K562 (cell line): ENCODE data around the gene CD99L2.

Source experiments
- ATF3 ChIP-seq, 2 experiments: fragments of 450-650 bp in 1 of 2; sonication (generic) in 1 of 2; formaldehyde crosslinking in 1 of 2; IDR thresholded peaks in 1 of 2; conservative IDR thresholded peaks in 1 of 2; 2 replicates each; pipeline versions ENCODE4 v1.6.1 to v1.8.1; 2016 to 2023; ENCODE audit warnings: mild to moderate bottlenecking in 2 of 2, moderate library complexity in 2 of 2, inconsistent platforms in 1 of 2, missing genetic modification reagents in 1 of 2
- CTCF ChIP-seq, 3 experiments: IDR thresholded peaks in 2 of 3; conservative IDR thresholded peaks in 1 of 3; 2 replicates each; pipeline ENCODE4 v1.5.1; 2011 to 2012; ENCODE audit warnings: low read length in 3 of 3, mild to moderate bottlenecking in 3 of 3, control low read depth in 2 of 3, improper control_type of control experiment in 1 of 3, inconsistent platforms in 1 of 3, low read depth in 1 of 3, mixed read lengths in 1 of 3, moderate library complexity in 1 of 3; ENCODE audit not compliant: insufficient read depth in 2 of 3
- HINFP ChIP-seq: fragments of 450-650 bp; conservative IDR thresholded peaks from 2 replicates; pipeline ENCODE4 v1.6.1; 2016; ENCODE audit warnings: missing genetic modification characterization, low read depth, mild to moderate bottlenecking, control low read depth, missing compliant biosample characterization
- NFE2L1 ChIP-seq: fragments of 450-650 bp; IDR thresholded peaks from 2 replicates; pipeline ENCODE4 v1.6.1; 2016; ENCODE audit warnings: missing genetic modification characterization, low read depth, mild to moderate bottlenecking, missing compliant biosample characterization, moderate library complexity, borderline replicate concordance
- ZKSCAN3 ChIP-seq: fragments of 250-450 bp; sonication (Bioruptor Pico); IDR thresholded peaks from 2 replicates; pipeline ENCODE4 v1.4.0; 2020
- ZNF121 ChIP-seq: sonication (generic); formaldehyde crosslinking; conservative IDR thresholded peaks from 2 replicates; pipeline ENCODE4 v1.8.0; 2022; ENCODE audit warnings: missing genetic modification reagents
- ZNF512 ChIP-seq: IDR thresholded peaks from 2 replicates; pipeline ENCODE4 v1.6.1; 2016; ENCODE audit warnings: missing genetic modification characterization, missing compliant biosample characterization
- ZNF57 ChIP-seq: fragments of 450-650 bp; formaldehyde crosslinking; IDR thresholded peaks from 2 replicates; pipeline ENCODE4 v1.4.0; 2020; ENCODE audit warnings: mild to moderate bottlenecking, moderate library complexity
- ZNF696 ChIP-seq: fragments of 250-450 bp; sonication (Bioruptor Pico); conservative IDR thresholded peaks from 2 replicates; pipeline ENCODE4 v1.4.0; 2020; ENCODE audit warnings: mild to moderate bottlenecking, moderate library complexity
- TF ChIP-seq, protein P1 (sequence below): sonication (generic); formaldehyde crosslinking; IDR thresholded peaks from 2 replicates; pipeline ENCODE4 v1.9.0; 2022; ENCODE audit warnings: mild to moderate bottlenecking, missing genetic modification reagents
- TF ChIP-seq, protein P2 (sequence below): sonication (generic); formaldehyde crosslinking; IDR thresholded peaks from 2 replicates; pipeline ENCODE4 v1.8.1; 2023; ENCODE audit warnings: mild to moderate bottlenecking, missing genetic modification reagents

GRCh38 chrX:150765237-150765636 lies 133.2 kb downstream of the CD99L2 start:
- TF ChIP-seq CTCF (IDR thresholded peaks at IDR 0.05 in 2 of 3, conservative IDR thresholded peaks at IDR 0.05 in 1 of 3; ENCODE audit: insufficient read depth in 2 of 3, low read depth in 1 of 3, low read length in 3 of 3) (no peak), ATF3 (IDR thresholded peaks at IDR 0.05) (no peak), ATF3 (CRISPR knock-in tag; conservative IDR thresholded peaks at IDR 0.05) (no peak), ZKSCAN3 (CRISPR knock-in tag) (no peak), ZNF512 (no peak), HINFP (tag) (no peak), NFE2L1 (tag) (no peak), ZNF696 (no peak), ZNF121 (CRISPR knock-in tag) (no peak), ZNF57 (CRISPR knock-in tag) (no peak)
- TF ChIP-seq, protein P1, sequence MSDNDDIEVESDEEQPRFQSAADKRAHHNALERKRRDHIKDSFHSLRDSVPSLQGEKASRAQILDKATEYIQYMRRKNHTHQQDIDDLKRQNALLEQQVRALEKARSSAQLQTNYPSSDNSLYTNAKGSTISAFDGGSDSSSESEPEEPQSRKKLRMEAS (CRISPR knock-in tag) = no peak
- TF ChIP-seq, protein P2, sequence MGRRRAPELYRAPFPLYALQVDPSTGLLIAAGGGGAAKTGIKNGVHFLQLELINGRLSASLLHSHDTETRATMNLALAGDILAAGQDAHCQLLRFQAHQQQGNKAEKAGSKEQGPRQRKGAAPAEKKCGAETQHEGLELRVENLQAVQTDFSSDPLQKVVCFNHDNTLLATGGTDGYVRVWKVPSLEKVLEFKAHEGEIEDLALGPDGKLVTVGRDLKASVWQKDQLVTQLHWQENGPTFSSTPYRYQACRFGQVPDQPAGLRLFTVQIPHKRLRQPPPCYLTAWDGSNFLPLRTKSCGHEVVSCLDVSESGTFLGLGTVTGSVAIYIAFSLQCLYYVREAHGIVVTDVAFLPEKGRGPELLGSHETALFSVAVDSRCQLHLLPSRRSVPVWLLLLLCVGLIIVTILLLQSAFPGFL (CRISPR knock-in tag) = no peak
